ENCODE results near the gene CDT1. TPM values are rescaled to one million over a fixed set of nuclear protein-coding genes. Genes with fewer than 3 reads are reported as not detected.
"Not testable (repeated sequence)": the region's sequence is repeated elsewhere in the genome, so short reads cannot be mapped to it uniquely, and the experiment has no call there.

Gene CDT1
- total RNA-seq, 1 donor from 2014 or later = 12.2 TPM

DNA sequence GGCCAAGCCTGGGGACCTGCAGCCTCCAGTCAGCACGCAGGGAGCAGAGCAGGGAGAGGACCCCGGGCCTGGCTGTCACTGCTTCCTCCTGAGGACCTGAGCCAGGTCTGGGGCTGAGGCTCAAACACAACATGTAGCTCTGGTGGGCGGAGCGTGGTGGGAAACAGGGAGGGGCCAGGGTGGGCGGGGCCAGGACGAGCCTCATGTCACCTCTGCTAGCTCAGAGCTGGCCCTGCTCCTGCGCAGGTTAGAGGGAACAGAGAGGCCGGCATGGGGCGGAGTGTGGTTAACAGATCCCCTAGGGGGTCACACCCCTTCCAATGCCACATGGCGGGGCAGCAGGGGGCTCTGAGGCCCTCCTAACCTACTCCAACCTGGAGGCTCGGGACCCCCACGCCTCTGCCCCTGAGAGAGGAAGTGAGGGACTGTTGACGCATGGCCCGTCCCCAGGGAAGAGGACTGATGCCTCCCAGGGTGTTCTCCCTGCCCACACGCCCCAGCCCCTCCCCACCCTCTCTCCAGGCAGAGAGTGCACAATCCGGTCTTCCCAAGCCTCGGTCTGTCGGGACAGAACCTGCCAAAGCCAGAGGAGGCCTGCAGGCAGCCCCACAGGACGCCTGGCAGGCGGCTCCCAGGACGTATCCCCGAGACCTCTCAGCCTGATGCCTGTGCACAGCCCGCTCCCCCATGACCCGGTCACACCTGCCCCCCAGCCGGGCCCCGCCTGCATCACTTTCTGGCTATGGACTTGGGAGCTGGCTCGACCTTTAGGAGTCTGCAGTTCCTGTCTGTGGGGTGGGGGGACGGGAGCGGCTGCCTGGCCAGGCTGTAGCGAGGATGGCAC is 33.8 kb upstream of the CDT1 start:
- peak; percentile 70 for DNase-seq

DNA sequence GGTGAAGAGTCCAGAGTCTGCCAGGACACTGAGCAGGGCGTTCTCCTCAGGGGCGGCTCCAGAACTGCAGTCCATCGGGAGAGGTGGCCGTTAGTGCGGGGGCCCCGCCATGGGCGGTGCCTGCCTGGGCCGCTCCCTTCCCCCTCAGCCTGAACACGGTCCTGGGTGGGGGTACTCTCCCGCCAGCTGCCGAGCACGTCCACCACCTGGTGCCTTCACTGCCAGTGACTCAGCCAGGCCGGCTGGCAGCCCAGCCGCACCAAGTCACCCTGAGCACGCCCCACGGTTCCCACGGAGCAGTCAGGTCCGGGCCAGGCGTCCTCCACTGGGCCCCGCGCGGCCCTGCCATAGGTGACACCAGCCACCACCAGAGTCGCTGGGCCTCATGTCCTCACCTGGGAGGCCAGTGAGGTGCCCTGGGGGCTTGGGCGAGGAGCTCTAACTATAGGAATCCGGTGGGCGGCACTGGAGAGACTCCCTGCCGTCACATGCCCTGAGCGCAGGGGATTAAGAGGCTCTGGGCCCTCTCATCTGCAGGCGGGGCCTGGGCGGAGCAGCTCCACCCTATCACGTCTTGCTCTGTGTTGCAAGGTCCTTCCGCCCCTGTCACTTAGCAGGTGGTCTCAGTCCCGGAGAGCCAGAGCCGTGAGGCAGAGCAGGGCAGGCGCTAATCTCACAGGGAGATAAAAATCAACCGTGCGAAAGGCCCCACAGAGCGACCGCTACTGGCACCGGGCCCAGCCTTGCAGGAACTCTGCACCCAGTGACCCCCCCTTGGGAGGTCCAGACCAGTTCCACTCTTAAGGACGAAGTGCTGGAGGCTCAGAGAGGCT is 32.9 kb upstream of the CDT1 start:
- peak; percentile 93 for DNase-seq

DNA sequence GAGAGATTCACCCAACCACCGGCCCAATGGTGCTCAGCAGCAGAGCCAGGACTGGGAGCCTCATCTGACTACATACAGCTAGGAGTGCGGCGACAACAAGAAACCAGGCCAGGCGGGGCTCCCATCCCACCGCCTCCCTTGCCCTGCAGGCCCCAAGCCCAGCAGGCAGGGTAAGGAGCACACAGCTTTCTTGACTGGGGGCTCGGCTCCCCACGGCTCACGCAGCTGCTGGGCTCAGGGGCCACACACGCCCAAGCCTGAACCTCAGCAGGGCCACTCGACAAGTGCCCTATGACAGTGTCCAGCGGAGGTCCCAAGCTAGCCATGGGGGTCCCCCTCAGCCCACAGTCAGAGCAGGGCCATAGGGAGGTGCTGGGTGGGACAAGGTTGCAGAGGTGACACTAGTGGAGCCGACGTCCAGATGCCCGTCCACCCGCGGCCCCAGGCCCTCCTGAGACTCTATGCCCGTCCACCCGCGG is 32.3 kb upstream of the CDT1 start:
- DNase-seq = no peak

DNA sequence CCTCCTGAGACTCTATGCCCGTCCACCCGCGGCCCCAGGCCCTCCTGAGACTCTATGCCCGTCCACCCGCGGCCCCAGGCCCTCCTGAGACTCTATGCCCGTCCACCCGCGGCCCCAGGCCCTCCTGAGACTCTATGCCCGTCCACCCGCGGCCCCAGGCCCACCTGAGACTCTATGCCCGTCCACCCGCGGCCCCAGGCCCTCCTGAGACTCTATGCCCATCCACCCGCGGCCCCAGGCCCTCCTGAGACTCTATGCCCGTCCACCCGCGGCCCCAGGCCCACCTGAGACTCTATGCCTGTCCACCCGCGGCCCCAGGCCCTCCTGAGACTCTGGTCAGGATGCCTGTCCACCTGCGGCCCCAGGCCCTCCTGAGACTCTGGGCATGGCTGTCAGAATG is 31.8 kb upstream of the CDT1 start:
- DNase-seq = not testable (repeated sequence)

DNA sequence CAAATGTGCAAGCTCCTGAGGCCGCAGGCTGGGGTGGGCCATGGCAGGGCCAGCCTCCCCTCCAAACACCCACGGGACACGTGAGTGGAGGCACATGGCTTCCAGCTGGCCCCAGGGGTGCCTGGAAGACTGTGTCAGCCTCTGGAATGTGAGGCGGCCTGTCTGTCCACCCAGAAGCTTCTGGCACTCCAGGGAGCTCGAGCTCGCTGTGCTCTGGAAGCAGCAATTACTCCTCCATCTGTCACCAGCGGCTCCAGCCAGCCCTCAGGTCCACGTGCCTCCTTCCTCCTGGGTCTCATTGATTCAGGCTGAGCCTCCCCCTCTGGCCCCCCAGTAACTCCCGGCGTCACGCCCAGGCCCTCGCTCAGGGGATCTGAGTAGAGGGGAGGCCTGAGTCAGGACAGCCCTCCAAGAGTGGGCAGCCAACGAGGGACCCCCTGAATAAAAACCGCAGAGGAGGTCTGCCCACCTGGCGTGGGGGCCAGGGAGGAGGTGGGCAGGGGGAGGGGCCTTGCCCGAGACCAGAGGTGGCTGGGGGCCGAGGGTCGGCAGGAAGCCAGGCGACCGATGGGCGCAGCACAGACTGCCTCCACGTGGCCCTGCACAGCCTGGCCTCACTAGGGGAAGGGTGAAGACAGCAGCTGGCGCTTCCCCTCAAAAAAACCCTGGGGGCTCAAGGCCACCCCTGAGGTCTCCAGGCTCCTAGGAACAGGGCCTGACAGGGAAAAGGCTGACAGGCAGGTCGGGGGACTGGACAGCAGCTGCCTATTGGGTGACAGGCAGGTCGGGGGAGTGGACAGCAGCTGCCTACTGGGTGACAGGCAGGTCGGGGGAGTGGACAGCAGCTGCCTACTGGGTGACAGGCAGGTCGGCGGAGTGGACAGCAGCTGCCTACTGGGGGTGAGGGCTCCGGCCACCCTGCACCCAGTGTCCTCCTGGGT is 30.4 kb upstream of the CDT1 start:
- peak; percentile 80 for DNase-seq

DNA sequence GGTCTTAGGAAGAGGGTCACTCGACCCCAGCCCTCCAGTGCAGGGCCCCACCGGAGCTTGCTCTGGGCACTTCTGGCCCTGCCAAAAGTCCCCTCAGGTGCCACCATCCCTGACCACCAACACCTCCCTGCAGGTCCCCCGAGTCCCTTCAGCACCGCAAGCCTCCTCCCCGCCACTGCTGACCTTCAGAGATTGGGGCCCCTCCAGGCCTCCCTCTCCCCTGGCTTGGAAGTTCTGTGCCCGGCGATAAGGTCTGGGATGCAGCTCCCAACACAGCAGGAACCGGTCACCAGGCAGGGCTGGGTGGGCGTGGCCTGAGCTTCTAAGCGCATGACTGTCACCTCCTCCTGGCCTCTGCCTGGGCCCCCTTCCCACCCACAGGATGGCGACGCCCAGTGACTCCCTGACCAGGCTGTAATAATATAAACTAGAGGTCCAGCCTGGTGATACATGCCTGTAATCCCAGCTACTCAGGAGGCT is 29.7 kb upstream of the CDT1 start:
- DNase-seq = peak; percentile 69

DNA sequence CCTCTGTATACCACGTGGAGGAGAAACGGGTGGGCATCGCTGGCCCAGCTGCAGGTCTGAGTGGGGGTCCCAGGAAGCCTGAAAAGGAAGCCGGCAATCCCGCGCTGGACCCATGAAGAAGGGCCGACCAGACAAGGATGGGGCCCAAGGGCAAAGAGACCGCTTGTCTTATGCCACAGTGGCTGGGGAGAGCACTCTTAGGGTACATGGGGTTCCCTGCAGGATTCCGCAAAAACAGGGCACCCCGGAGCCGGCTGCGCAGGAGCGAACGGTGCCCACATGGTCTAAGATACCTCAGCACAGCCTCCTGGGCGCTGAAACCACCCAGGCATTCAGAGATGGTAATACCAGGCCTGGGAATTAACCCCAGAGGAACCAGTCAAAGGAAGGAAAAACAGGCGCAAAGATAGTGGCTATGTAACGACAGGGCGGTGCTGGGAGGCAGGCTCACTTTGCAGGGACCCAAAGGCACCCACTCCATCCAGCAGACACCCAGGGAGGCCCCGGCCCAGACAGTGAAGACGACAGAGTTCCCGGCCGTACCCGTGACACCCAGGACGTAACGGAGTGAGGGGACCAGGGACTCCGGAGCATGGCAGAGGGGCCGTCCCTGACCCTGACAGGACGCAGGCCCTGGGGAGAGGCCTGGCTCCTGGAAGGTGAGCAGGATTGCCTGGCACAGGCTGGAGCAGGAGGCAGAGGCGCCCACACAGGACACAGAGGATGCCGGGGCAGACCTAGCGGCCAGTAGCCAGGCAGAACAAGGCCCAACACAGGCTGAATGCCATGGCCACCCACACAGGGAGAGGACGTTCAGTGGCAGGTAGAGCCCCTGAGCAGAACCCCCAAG is 28.8 kb upstream of the CDT1 start:
- no peak for DNase-seq

DNA sequence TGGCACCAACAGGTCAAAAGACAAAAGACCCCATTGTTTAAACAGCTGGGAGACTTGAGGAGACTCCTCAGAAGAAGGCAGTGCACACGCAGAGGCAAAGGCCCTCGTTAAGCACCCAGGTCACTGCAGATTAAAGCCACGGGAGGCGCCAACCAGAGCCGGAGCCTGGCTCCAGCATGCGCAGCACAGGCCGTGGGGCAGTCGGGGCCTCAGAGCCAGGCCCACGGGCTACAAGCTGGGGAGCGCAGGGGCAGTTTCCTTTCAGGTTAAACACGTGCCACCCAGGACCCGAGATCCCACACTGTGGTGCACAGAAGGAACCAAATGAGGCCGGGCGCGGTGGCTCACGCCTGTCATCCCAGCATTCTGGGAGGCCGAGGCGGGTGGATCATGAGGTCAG is 27.8 kb upstream of the CDT1 start:
- no peak for DNase-seq

DNA sequence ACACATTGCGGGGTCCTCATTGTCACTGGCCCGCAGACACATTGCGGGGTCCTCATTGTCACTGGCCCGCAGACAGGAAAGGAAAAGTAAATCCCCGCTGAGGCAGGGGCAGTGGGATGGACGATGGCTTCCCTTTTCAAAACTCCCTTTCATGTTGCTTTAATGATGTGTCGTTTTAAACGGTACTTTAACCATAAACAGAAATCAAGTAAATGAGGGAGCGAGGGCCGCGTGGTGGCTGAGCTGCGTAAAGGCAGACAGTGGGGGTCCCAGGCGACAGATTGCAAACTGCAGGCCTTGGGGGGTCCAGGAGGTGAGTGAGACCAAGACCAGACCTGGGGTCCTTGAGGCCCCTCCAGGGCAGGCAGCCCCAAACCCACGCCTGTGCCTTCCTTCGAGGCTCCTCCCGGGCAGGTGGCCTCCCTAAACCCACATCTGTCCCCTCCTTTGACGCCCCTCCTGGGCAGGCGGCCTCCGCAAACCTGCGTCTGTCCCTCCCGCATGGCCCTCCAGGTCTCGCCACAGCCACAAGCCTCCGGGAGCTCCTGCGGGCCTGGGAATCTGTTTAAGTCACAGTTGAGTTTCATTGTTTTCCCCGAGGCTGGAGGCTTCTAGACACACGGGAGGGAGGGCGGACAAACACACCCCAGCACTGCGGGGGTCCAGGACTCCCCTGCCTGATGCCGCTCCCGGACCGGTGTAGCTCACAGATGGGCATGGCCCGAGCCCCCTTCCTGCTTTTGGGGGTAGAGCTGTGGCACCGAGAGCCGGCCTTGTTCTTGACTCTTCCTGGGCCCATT is 25.9 kb upstream of the CDT1 start:
- no peak for DNase-seq

DNA sequence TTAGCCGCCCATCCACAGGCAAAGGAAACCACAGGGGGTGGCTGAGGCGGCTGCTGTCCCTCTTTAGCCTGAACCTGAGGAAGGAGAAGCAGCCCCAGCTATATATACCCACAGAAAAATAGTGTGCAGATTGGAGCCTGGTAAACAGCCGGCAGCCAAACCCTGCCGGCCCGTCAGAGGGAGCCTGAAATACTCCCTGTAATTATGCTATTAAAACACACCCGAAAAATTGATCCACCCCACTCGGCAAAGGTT is 25.4 kb upstream of the CDT1 start:
- no peak for DNase-seq

DNA sequence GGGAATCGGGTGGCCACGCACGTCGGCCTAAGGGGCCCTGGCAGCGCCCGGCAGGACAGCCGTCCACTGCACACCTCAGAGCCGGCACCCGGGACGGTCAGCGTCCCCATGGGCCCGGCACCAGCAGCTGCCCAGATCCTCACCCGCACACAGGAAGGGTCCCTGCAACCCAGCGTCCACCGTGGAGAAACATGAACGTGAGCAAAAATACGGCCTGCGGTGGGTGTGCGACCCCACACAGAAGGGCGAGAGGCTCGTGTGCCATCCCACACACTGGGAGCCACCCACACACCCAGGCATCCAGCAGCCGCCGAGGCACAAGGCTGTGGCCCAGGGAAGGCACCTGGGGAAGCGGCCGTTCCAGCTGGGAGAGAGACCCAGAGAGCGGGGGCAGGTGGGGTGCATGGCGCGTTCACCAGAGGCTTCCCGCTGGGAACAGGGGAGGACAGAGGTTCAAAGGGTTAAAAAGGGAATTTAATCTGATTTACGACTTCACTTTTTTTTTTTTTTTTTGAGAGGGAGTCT is 25.0 kb upstream of the CDT1 start:
- no peak for DNase-seq

DNA sequence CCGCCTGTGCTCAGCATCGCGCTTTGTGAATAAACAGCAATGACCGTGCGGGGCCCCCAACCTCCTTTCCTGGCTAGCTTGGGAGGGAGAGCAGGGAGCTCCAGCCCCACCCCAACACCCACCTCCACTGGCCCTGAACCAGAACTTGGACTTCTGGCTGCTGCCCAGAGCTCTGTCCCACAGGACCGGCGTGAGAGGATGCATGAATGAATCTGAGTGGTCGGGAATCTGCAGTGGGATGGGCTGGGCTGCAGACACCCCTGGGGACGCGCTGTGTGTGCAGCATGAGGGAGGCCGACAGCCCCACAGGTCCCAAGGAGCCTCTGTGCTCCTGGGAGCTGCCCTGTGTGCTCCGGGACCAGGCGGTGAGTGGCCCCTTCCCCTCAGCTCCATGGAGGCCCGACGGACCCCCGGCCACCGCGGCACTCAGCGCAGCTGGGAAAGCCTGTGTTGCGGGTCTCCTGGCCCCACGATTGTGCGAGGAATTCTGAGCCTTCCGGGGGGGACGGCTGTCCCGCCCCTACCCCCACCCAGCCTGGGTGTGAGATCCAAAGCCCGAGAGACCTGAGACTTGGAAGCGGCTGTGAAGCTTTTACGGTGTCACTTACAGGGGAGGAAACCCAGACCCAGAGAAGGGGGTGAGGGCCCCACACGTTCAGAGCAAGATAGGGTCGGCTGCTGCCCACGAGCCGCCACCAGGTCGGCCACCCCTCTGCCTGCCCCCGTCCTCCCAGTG is 24.0 kb upstream of the CDT1 start:
- DNase-seq = peak; percentile 50

DNA sequence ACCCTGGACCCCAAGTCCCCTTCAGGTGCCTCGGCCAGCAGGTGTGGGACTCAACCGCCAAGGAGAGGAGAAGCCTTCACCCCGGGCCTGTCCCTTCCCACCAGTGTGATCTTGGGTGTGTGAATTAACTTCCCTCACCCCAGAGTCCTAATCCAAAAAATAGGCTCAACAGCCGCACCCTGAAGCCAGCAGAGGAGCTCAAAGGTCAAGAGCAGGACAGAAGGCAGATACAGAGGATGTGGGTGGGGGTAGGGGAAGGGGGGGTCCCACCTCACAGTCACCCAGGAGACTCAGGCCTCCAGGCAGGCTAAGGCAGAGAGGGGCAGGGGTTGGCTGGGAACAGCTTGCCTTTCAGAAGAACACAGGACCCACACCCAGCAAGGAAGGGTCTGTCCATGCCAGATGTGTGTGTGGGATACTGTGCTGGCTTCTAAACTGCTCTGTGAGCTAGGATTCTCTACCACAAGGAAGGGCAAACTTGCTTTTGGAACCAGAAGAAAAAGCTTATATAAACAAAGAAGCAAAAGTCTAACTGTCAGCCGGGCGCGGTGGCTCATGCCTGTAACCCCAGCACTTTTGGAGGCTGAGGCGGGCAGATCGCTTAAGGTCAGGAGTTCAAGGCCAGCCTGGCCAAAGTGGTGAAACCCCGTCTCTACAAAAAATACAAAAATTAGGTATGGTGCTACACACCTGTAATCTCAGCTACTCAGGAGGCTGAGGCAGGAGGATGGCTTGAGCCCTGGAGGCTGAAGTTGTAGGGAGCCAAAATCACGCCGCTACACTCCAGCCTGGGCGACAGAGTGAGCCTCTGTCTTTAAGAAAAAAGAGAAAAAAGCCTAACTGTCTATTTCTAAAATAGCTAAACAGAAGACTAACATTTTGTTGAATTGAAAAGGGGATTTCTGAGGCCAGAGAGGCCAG is 23.2 kb upstream of the CDT1 start:
- DNase-seq = no peak

DNA sequence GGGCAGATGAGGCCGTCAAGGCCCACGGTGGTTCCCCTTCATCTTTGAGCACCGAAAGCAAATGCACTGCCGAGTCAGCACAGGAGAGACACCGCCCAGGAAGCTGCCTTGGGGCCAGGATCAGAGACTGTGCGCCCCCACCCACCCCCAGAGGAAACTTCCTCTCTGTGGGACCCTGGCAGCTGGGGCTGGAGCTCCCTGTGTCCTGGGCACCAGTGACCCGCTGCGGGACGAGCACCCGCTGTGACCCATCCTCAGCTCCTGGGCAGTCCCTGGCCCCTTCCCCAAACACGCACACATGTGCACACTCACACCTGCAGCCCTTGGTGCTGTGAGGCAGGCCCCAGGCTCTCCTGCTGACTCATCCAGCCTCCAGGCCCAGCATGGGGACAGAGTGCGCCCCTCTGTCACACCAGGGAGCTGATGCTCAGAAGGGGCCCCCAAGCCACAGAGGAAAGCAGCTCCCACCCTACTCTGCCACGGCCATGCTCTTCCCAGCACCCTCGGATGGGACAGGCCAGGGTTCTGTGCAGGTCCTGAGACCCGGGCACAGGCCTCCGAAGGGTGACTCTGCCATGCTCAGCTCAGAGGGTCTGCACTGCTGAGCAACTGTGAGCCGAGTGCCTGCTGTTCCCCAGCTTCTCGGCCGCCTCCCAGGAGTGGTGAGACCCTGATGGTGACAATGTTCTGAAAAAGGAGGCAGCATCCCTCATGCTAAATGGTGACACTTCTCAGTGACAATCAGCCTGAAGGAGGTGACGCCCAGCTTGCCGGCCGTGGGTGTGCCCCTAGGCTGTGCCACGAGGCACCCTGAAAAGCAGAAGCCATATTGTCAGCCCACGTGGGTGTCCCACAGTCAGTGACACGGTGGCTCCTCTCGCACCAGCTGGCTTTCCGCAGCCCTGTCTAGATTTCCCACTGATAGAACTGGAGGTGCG is 22.2 kb upstream of the CDT1 start:
- no peak for DNase-seq

DNA sequence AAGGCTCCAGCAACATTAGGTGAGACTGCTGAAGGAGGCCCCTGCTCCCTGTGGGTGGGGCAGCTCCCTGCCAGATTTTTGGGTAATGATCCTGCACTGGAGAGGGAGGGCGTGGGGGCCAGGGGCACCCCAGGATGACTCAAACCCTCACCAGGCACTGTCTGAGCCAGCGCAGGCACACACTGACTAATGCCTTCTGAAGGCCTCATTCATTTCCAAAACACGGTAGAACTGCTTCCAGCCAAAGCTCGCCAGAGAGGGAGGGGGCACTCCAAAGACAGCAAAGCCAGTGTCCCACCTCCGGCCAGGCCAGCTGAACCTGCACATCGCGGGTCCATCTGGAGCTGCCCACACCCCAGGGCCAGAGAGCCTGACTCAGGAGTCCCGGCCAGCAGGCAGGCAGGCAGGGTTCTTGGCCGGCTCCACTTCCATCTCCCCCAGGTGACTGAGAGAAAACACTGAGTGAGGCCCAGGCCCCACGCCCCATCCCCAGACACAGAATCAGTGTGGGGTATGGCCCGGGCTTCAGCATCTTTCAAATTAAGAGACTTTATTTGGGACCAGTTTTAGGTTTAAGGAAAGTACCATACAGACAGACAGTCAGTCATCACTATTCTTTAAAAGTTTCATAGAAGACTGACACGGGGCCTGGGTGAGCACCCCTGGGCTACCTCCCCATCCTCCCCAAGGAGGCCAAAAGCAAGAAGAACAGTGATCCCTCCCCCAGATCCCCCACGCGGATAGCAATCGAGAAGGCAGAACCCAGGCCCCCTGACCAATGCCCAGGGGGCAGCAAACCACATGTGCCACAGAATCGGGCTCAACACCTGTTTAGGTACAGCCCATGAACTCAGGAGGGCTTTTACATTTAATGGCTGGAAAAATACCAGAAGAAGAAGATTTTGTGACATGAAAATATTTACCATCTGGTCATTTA is 20.9 kb upstream of the CDT1 start:
- DNase-seq = no peak

Measured in tongue (tissue), 2 donors.